K562 (cell line): ENCODE measurements around the gene SERINC5.

Source experiments
- CREB1 ChIP-seq, 2 experiments: sonication (generic) in 1 of 2; formaldehyde crosslinking in 1 of 2; IDR thresholded peaks; 2 replicates each; pipeline versions ENCODE4 v1.6.1 to v1.8.0; 2012 to 2022; ENCODE audit warnings: inconsistent platforms in 1 of 2, mild to moderate bottlenecking in 1 of 2, missing genetic modification reagents in 1 of 2, moderate library complexity in 1 of 2
- DACH1 ChIP-seq: fragments of 450-650 bp; IDR thresholded peaks from 2 replicates; pipeline ENCODE4 v1.6.1; 2018; ENCODE audit not compliant: partially characterized antibody
- HDAC6 ChIP-seq: IDR thresholded peaks from 2 replicates; pipeline ENCODE4 v1.6.1; 2012; ENCODE audit warnings: low read depth, mild to moderate bottlenecking, control low read depth, inconsistent platforms, low read length, moderate library complexity
- NR3C1 ChIP-seq: sonication (generic); formaldehyde crosslinking; IDR thresholded peaks from 2 replicates; pipeline ENCODE4 v1.8.1; 2022; ENCODE audit warnings: missing genetic modification reagents
- SIN3A ChIP-seq, 2 experiments: fragments of 150-350 bp in 1 of 2; IDR thresholded peaks; 2 replicates each; pipeline ENCODE4 v1.6.1; 2011 to 2016; ENCODE audit warnings: borderline replicate concordance in 2 of 2, low read depth in 2 of 2, low read length in 2 of 2, mild to moderate bottlenecking in 2 of 2, moderate library complexity in 2 of 2; ENCODE audit not compliant: control insufficient read depth in 1 of 2
- STAT5B ChIP-seq: fragments of 250-450 bp; sonication (Bioruptor Pico); IDR thresholded peaks from 2 replicates; pipeline ENCODE4 v1.8.0; 2021; ENCODE audit warnings: mild to moderate bottlenecking, inconsistent platforms
- U2AF2 ChIP-seq: fragments of 200-400 bp; formaldehyde crosslinking; optimal IDR thresholded peaks from 2 replicates; pipeline ENCODE3; 2017; ENCODE audit warnings: low read depth, mild to moderate bottlenecking, low read length
- YBX1 ChIP-seq: fragments of 450-650 bp; IDR thresholded peaks from 2 replicates; pipeline ENCODE4 v1.7.1; 2016; ENCODE audit warnings: mild to moderate bottlenecking
- ZNF324 ChIP-seq: fragments of 250-450 bp; sonication (Bioruptor Pico); IDR thresholded peaks from 2 replicates; pipeline ENCODE4 v1.4.0; 2020; ENCODE audit warnings: mild to moderate bottlenecking
- ZNF41 ChIP-seq: fragments of 250-450 bp; sonication (Bioruptor Pico); conservative IDR thresholded peaks from 2 replicates; pipeline ENCODE4 v1.4.0; 2020; ENCODE audit warnings: mild to moderate bottlenecking
- ZNF785 ChIP-seq: fragments of 250-450 bp; sonication (Bioruptor Pico); IDR thresholded peaks from 2 replicates; pipeline ENCODE4 v1.4.0; 2020; ENCODE audit warnings: mild to moderate bottlenecking
- TF ChIP-seq, protein P1 (sequence below), 3 experiments: IDR thresholded peaks in 2 of 3; conservative IDR thresholded peaks in 1 of 3; 2 replicates each; pipeline ENCODE4 v1.5.1; 2011 to 2012; ENCODE audit warnings: low read length in 3 of 3, mild to moderate bottlenecking in 3 of 3, control low read depth in 2 of 3, improper control_type of control experiment in 1 of 3, inconsistent platforms in 1 of 3, low read depth in 1 of 3, mixed read lengths in 1 of 3, moderate library complexity in 1 of 3; ENCODE audit not compliant: insufficient read depth in 2 of 3

DNA sequence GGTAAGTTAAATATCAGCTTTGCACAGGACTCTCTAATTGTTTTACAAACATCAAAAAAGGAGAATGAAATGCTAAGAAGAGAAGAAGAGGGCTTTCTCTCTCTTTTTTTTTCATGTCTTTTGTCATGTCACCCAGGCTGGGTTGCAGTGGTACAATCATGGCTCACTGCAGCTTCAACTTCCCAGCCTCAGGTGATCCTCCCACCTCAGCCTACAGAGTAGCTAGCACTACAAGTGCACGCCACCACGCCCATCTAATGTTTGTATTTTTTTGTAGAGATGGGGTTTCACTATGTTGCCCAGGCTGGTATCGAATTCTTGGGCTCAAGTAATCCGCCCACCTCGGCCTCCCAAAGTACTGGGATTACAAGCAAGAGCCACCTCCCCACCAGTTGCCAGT lies 18.6 kb downstream of the SERINC5 start:
- TF ChIP-seq HDAC6 (no peak), ZNF41 (CRISPR knock-in tag) (no peak), SIN3A (IDR thresholded peaks at IDR 0.05; ENCODE audit: borderline replicate concordance in 2 of 2, control insufficient read depth in 1 of 2, low read depth in 2 of 2, low read length in 2 of 2) (no peak), U2AF2 (no peak), NR3C1 (CRISPR knock-in tag) (no peak), ZNF324 (CRISPR knock-in tag) (no peak), ZNF785 (CRISPR knock-in tag) (no peak), YBX1 (no peak), CREB1 (IDR thresholded peaks at IDR 0.05) (no peak), CREB1 (CRISPR knock-in tag; IDR thresholded peaks at IDR 0.05) (no peak), STAT5B (CRISPR knock-in tag) (no peak), DACH1 (no peak)
- TF ChIP-seq, protein P1, sequence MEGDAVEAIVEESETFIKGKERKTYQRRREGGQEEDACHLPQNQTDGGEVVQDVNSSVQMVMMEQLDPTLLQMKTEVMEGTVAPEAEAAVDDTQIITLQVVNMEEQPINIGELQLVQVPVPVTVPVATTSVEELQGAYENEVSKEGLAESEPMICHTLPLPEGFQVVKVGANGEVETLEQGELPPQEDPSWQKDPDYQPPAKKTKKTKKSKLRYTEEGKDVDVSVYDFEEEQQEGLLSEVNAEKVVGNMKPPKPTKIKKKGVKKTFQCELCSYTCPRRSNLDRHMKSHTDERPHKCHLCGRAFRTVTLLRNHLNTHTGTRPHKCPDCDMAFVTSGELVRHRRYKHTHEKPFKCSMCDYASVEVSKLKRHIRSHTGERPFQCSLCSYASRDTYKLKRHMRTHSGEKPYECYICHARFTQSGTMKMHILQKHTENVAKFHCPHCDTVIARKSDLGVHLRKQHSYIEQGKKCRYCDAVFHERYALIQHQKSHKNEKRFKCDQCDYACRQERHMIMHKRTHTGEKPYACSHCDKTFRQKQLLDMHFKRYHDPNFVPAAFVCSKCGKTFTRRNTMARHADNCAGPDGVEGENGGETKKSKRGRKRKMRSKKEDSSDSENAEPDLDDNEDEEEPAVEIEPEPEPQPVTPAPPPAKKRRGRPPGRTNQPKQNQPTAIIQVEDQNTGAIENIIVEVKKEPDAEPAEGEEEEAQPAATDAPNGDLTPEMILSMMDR (IDR thresholded peaks at IDR 0.05 in 2 of 3, conservative IDR thresholded peaks at IDR 0.05 in 1 of 3; ENCODE audit: insufficient read depth in 2 of 3, low read depth in 1 of 3, low read length in 3 of 3): no peak
